ENCODE data around the gene CHAF1A.

The CHAF1A gene

GRCh38 chr19:4442819-4443146, 40.3 kb downstream of the CHAF1A start:
- Histone ChIP-seq H3K9me3 (ENCODE audit: insufficient read depth, low read length) (no peaks in the 10 kb centered on the region), H3F3A (ENCODE audit: insufficient read depth) (no peaks in the 10 kb centered on the region), H2AFZ (ENCODE audit: low read depth, low read length, severe bottlenecking) (no peak overlapping the region), H3K36me3 (ENCODE audit: low read length) (0 out of 2 replicates have a peak, but pooled peaks cover 4% of the 10 kb centered on the region), H3K9me2 (replicated peaks; ENCODE audit: insufficient read depth, low read length) (no peaks in the 10 kb centered on the region), H3K9ac (ENCODE audit: low read length) (no peak overlapping the region), H3K27me3 (ENCODE audit: low read length) (no peaks in the 10 kb centered on the region), H3K27ac (ENCODE audit: low read depth, low read length) (no peak overlapping the region), H3K4me2 (ENCODE audit: low read depth, low read length, poor library complexity, severe bottlenecking) (no peak overlapping the region), H3K4me3 (ENCODE audit: insufficient read depth, low read length, poor library complexity, severe bottlenecking) (no peak overlapping the region), H3K79me2 (ENCODE audit: insufficient read depth, low read length) (no peaks in the 10 kb centered on the region), H4K20me1 (ENCODE audit: low read depth, low read length) (no peaks in the 10 kb centered on the region)
- TF ChIP-seq EZH2phosphoT487 (conservative IDR thresholded peaks at IDR 0.05; ENCODE audit: low read length) (no peak), CTCF (IDR thresholded peaks at IDR 0.05; ENCODE audit: insufficient read depth, low read length, poor library complexity, severe bottlenecking) (no peak)

GRCh38 chr19:4443188-4443587, 40.7 kb downstream of the CHAF1A start:
- Histone ChIP-seq H3K9ac (ENCODE audit: low read length) (no peak overlapping the region), H2AFZ (ENCODE audit: low read depth, low read length, severe bottlenecking) (no peak overlapping the region), H4K20me1 (ENCODE audit: low read depth, low read length) (no peaks in the 10 kb centered on the region), H3K27ac (ENCODE audit: low read depth, low read length) (no peak overlapping the region), H3F3A (ENCODE audit: insufficient read depth) (no peaks in the 10 kb centered on the region), H3K4me3 (ENCODE audit: insufficient read depth, low read length, poor library complexity, severe bottlenecking) (no peak overlapping the region), H3K79me2 (ENCODE audit: insufficient read depth, low read length) (no peaks in the 10 kb centered on the region), H3K27me3 (ENCODE audit: low read length) (no peaks in the 10 kb centered on the region), H3K9me3 (ENCODE audit: insufficient read depth, low read length) (no peaks in the 10 kb centered on the region), H3K9me2 (replicated peaks; ENCODE audit: insufficient read depth, low read length) (no peaks in the 10 kb centered on the region), H3K36me3 (ENCODE audit: low read length) (0 out of 2 replicates have a peak, but pooled peaks cover 4% of the 10 kb centered on the region), H3K4me2 (ENCODE audit: low read depth, low read length, poor library complexity, severe bottlenecking) (no peak overlapping the region)
- TF ChIP-seq CTCF (IDR thresholded peaks at IDR 0.05; ENCODE audit: insufficient read depth, low read length, poor library complexity, severe bottlenecking) = no peak

- Histone ChIP-seq H3K9me3 (ENCODE audit: insufficient read depth, low read length) (no peaks in the 10 kb centered on the region), H2AFZ (ENCODE audit: low read depth, low read length, severe bottlenecking) (no peak overlapping the region), H3K79me2 (ENCODE audit: insufficient read depth, low read length) (no peaks in the 10 kb centered on the region), H4K20me1 (ENCODE audit: low read depth, low read length) (no peaks in the 10 kb centered on the region), H3K27ac (ENCODE audit: low read depth, low read length) (no peak overlapping the region), H3K4me2 (ENCODE audit: low read depth, low read length, poor library complexity, severe bottlenecking) (no peak overlapping the region), H3F3A (ENCODE audit: insufficient read depth) (no peaks in the 10 kb centered on the region), H3K27me3 (ENCODE audit: low read length) (no peaks in the 10 kb centered on the region), H3K9ac (ENCODE audit: low read length) (no peak overlapping the region), H3K9me2 (replicated peaks; ENCODE audit: insufficient read depth, low read length) (no peaks in the 10 kb centered on the region), H3K4me3 (ENCODE audit: insufficient read depth, low read length, poor library complexity, severe bottlenecking) (no peak overlapping the region), H3K36me3 (ENCODE audit: low read length) (0 out of 2 replicates have a peak, but pooled peaks cover 4% of the 10 kb centered on the region)
- no peak for TF ChIP-seq EZH2phosphoT487 (conservative IDR thresholded peaks at IDR 0.05; ENCODE audit: low read length)
- TF ChIP-seq CTCF (IDR thresholded peaks at IDR 0.05; ENCODE audit: insufficient read depth, low read length, poor library complexity, severe bottlenecking) = no peak
Measured at GRCh38 chr19:4443966-4444764, 41.7 kb downstream of the CHAF1A start.
